Nephron (organoid): ENCODE data around the gene SGCD.
A peak's percentile ranks its signal among the peaks of the same experiment; 100 is the strongest.

Experiments
- H3K27ac Mint-ChIP-seq, 3 experiments: 2 replicates each; pipeline ENCODE4 v1.8.0; 2020; ENCODE audit warnings: mixed read lengths in 3 of 3, mild to moderate bottlenecking in 2 of 3, moderate library complexity in 1 of 3
- H3K27me3 Mint-ChIP-seq: 2 replicates; pipeline ENCODE4 v1.8.0; 2021; ENCODE audit warnings: low read depth, mild to moderate bottlenecking, moderate library complexity, mixed read lengths
- H3K36me3 Mint-ChIP-seq: 2 replicates; pipeline ENCODE4 v1.8.0; 2020; ENCODE audit warnings: low read depth, mixed read lengths
- H3K4me1 Mint-ChIP-seq: 2 replicates; pipeline ENCODE4 v1.8.0; 2020; ENCODE audit warnings: mixed read lengths
- H3K4me3 Mint-ChIP-seq, 3 experiments: 2 replicates each; pipeline ENCODE4 v1.8.0; 2020; ENCODE audit warnings: mild to moderate bottlenecking in 3 of 3, mixed read lengths in 3 of 3, moderate library complexity in 2 of 3
- H3K9me3 Mint-ChIP-seq: 2 replicates; pipeline ENCODE4 v1.8.0; 2020; ENCODE audit warnings: mixed read lengths
- TF ChIP-seq, protein P1 (sequence below), 3 experiments: fragments of 200-600 bp; sonication (generic); IDR thresholded peaks; one replicate each; pipeline ENCODE4 v1.5.0; 2021; ENCODE audit warnings: antibody characterized with exemption in 3 of 3; ENCODE audit not compliant: unreplicated experiment in 3 of 3

SGCD gene

DNA sequence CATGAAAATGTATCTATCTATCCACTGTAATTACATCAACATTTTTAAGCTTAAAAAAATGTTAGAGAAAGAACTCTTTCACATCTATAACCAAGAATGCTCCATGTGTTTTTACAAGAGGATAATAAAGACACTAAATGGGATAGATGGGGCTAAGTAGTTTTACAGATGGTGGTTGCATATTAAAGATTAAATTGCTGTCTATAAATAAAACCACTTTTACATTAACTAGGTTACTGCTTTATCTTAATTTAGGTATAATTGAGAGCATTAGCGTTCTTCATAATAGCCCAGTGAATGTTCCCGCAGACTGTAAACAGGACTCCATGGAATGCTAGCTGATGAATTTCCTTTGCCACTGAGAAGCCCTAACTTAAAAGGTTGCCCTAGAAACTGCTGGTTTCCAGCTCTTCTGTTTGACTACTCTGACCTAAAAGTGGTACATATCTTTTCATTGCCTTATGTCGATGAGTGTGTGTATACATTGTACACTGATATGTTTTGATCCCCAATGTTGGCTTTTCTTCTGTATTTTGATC, 117.9 kb downstream of the SGCD start:
- peaks cover 59% of the 10 kb centered on the region for H3K4me1 Mint-ChIP-seq
- no peaks in the 10 kb centered on the region for H3K9me3 Mint-ChIP-seq
- peak overlapping the region in 2 of 3 experiments; percentile 52 to 55 for H3K27ac Mint-ChIP-seq
- no peaks in the 10 kb centered on the region for H3K27me3 Mint-ChIP-seq
- H3K36me3 Mint-ChIP-seq = no peaks in the 10 kb centered on the region
- no peak overlapping the region for H3K4me3 Mint-ChIP-seq
- TF ChIP-seq, protein P1, sequence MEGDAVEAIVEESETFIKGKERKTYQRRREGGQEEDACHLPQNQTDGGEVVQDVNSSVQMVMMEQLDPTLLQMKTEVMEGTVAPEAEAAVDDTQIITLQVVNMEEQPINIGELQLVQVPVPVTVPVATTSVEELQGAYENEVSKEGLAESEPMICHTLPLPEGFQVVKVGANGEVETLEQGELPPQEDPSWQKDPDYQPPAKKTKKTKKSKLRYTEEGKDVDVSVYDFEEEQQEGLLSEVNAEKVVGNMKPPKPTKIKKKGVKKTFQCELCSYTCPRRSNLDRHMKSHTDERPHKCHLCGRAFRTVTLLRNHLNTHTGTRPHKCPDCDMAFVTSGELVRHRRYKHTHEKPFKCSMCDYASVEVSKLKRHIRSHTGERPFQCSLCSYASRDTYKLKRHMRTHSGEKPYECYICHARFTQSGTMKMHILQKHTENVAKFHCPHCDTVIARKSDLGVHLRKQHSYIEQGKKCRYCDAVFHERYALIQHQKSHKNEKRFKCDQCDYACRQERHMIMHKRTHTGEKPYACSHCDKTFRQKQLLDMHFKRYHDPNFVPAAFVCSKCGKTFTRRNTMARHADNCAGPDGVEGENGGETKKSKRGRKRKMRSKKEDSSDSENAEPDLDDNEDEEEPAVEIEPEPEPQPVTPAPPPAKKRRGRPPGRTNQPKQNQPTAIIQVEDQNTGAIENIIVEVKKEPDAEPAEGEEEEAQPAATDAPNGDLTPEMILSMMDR (IDR thresholded peaks at IDR 0.05; ENCODE audit: unreplicated experiment in 3 of 3) = no peak

DNA sequence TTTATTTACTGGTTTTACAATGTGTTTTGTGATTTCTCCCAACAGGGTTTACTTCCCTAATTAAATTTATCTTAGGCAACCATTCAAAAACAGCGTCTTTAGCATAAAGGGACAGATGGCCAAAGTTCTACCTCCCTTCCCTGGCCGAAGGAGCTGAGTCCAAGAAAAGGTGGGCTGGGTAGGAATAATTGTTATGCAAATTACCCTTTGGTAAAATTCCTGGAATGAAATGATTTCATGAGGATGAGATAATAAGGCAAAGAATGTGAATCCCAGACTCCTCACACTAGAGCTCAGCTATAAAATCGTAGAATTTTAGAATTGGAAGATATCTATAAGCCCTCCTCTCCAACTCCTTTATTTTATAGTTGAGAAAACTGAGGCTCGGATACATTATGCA, 119.6 kb downstream of the SGCD start:
- no peaks in the 10 kb centered on the region for H3K27me3 Mint-ChIP-seq
- TF ChIP-seq, protein P1 (IDR thresholded peaks at IDR 0.05; ENCODE audit: unreplicated experiment in 3 of 3) = no peak
- no peak overlapping the region for H3K4me3 Mint-ChIP-seq
- no peaks in the 10 kb centered on the region for H3K9me3 Mint-ChIP-seq
- peak overlapping the region in 1 of 3 experiments; percentile 10 for H3K27ac Mint-ChIP-seq
- no peaks in the 10 kb centered on the region for H3K36me3 Mint-ChIP-seq
- peaks cover 64% of the 10 kb centered on the region for H3K4me1 Mint-ChIP-seq

DNA sequence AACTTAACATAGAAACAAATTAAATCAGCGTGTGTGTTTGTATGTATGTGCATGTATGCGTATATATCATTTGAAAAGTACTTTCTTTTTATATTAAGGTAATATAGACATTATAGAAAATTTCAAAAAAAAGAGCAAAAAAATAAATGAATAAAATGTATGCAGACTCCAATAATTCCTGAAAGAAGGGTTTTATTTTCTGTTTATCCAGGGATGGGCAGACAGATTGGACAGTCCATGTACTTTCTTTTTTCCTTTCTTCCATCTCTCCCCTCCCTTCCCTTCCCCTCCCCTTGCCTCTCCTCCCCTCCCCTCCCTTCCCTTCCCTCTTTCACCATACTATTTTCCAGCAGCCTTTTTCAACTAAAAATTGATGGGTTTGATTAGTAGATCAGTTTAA, 123.8 kb downstream of the SGCD start:
- Mint-ChIP-seq H3K27me3 (no peaks in the 10 kb centered on the region), H3K36me3 (no peaks in the 10 kb centered on the region), H3K4me3 (no peak overlapping the region), H3K27ac (no peak overlapping the region), H3K4me1 (peaks cover 50% of the 10 kb centered on the region), H3K9me3 (no peaks in the 10 kb centered on the region)
- TF ChIP-seq, protein P1 (IDR thresholded peaks at IDR 0.05; ENCODE audit: unreplicated experiment in 3 of 3) = no peak

DNA sequence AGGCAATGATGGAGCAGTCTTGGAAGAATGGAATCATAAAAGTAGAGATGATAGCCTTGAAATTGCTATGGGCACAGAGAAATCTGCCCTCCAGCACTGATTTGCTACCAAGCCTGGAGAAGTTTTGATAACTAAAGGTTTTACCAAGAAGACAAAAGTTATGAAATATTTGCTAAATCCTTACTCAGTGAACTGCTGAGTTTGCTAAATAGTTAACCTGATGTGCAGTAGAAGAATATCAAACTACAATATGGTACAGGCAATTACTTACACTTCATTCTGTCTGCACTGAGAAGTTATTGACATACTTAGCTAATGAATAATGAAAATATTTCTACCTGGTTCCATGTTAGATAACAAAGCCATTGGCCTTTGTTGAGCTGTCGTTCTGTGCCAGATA, 124.5 kb downstream of the SGCD start:
- no peak overlapping the region for H3K27ac Mint-ChIP-seq
- H3K27me3 Mint-ChIP-seq = no peaks in the 10 kb centered on the region
- H3K4me1 Mint-ChIP-seq = peaks cover 50% of the 10 kb centered on the region
- TF ChIP-seq, protein P1 (IDR thresholded peaks at IDR 0.05; ENCODE audit: unreplicated experiment in 3 of 3) = no peak
- H3K36me3 Mint-ChIP-seq = no peaks in the 10 kb centered on the region
- no peaks in the 10 kb centered on the region for H3K9me3 Mint-ChIP-seq
- H3K4me3 Mint-ChIP-seq = no peak overlapping the region

DNA sequence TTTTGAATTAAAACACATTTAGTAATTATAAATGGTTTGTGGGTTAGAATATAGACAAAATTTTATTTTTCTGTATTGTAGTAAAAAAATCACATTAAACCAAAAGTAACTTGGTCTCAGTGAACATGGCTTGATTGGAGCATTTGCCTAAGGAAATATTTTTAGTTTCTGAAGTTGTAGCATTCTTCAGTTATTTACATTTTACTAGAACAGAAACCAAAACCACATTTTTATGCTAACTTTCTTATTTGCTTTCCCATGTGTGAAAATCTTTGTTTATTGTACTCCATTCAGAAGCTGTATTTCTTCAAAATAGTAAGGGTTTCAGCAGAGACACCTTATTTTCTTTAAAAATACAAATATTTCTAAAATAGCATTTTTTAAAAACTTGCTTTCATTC, 129.9 kb downstream of the SGCD start:
- H3K36me3 Mint-ChIP-seq = no peaks in the 10 kb centered on the region
- H3K4me1 Mint-ChIP-seq = peaks cover 37% of the 10 kb centered on the region
- TF ChIP-seq, protein P1 (IDR thresholded peaks at IDR 0.05; ENCODE audit: unreplicated experiment in 3 of 3) = no peak

DNA sequence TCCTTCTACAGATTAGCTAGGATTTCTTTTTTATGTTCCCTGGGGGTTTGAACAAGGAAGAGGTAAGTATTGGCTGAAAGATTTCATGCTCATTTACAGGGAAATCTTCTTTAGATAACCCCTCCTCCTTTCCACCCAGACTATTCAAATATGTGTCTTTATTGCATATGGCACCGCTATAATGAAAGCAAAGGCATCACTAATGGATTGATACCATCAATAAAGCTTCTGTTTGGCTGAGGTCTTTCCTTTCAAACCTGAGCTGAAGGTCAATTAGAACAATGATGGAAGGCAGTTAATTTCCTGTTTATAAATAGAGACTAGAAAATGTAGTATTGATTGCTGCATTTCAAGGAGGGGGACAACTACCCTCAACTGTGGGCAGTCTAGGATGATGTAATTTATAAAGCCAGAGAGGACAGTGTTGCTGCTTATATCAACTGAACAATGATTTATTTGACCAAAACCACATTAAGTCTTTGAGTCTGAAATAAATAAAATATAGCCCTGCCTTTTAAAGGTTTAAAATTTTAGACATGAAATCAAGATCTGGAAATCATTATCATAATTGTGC, 132.9 kb downstream of the SGCD start:
- TF ChIP-seq, protein P1 (IDR thresholded peaks at IDR 0.05; ENCODE audit: unreplicated experiment in 3 of 3) = no peak
- H3K36me3 Mint-ChIP-seq = no peaks in the 10 kb centered on the region
- H3K27ac Mint-ChIP-seq = peak overlapping the region in 1 of 3 experiments; percentile 42
- H3K27me3 Mint-ChIP-seq = no peaks in the 10 kb centered on the region
- no peak overlapping the region for H3K4me3 Mint-ChIP-seq
- H3K9me3 Mint-ChIP-seq = no peaks in the 10 kb centered on the region
- peaks cover 37% of the 10 kb centered on the region for H3K4me1 Mint-ChIP-seq

More for the DNA sequence above, 129.9 kb downstream of the SGCD start:
- H3K27me3 Mint-ChIP-seq = no peaks in the 10 kb centered on the region
- H3K4me3 Mint-ChIP-seq = no peak overlapping the region
- peak overlapping the region in 1 of 3 experiments; percentile 28 for H3K27ac Mint-ChIP-seq
- H3K9me3 Mint-ChIP-seq = no peaks in the 10 kb centered on the region
